Stomach (tissue), 9 donors: ENCODE measurements around the gene ZFAND6. TPM values are rescaled to one million over a fixed set of nuclear protein-coding genes. Genes with fewer than 3 reads are reported as not detected.

Experiments used
- DNase-seq, 2 donors: peaks; one replicate each; pipeline versions ENCODE4 v3.0.0 to v3.0.0-alpha.2; 2013 to 2019
- H3K27ac ChIP-seq, 5 donors: fragments of 200-600 bp in 4 of 5; sonication (generic) in 4 of 5; one replicate each; pipeline ENCODE4 v1.5.1; 2013 to 2019; ENCODE audit warnings: mild to moderate bottlenecking in 1 of 5, moderate library complexity in 1 of 5
- H3K27me3 ChIP-seq, 3 donors: fragments of 200-600 bp; sonication (generic); one replicate each; pipeline ENCODE4 v1.5.1; 2017 to 2019; ENCODE audit warnings: mixed run types in 1 of 3
- H3K36me3 ChIP-seq, 4 donors: fragments of 200-600 bp; sonication (generic); 1 replicate in 3 of 4; 2 replicates in 1 of 4; pipeline ENCODE4 v1.5.1; 2016 to 2019
- H3K4me1 ChIP-seq, 4 donors: fragments of 200-600 bp; sonication (generic); one replicate each; pipeline ENCODE4 v1.5.1; 2016 to 2019
- H3K4me3 ChIP-seq, 4 donors: fragments of 200-600 bp; sonication (generic) in 3 of 4; one replicate each; pipeline ENCODE4 v1.5.1; 2016 to 2019; ENCODE audit warnings: mild to moderate bottlenecking in 1 of 4
- H3K9me3 ChIP-seq, 4 donors: fragments of 200-600 bp; sonication (generic); one replicate each; pipeline ENCODE4 v1.5.1; 2016 to 2019
- CTCF ChIP-seq, 7 experiments: fragments of 450-650 bp in 4 of 7; fragments of 200-600 bp in 3 of 7; sonication (generic) in 3 of 7; IDR thresholded peaks; one replicate each; pipeline ENCODE4 v1.5.1; 2016 to 2019; ENCODE audit warnings: antibody characterized with exemption in 7 of 7, control low read depth in 2 of 7, mild to moderate bottlenecking in 1 of 7
- EP300 ChIP-seq: sonication (generic); formaldehyde crosslinking; IDR thresholded peaks from one replicate; pipeline ENCODE4 v1.6.1; 2017; ENCODE audit warnings: antibody characterized with exemption
- POLR2A ChIP-seq, 4 donors: fragments of 450-650 bp; IDR thresholded peaks; one replicate each; pipeline ENCODE4 v1.6.1; 2016; ENCODE audit warnings: antibody characterized with exemption in 4 of 4, control low read depth in 2 of 4, mild to moderate bottlenecking in 1 of 4, moderate library complexity in 1 of 4
- POLR2AphosphoS5 ChIP-seq, 3 donors: sonication (generic); formaldehyde crosslinking; IDR thresholded peaks; one replicate each; pipeline ENCODE4 v1.6.1; 2016; ENCODE audit warnings: antibody characterized with exemption in 3 of 3
- WGBS, 5 donors: extraction: QIAGEN DNeasy Blood & Tissue Kit in 3 of 5; methylation state at CpG; one replicate each; pipeline versions ENCODE4 v1.1.5 to v1.1.7; 2013 to 2018; 5-methylcytosine and 5-hydroxymethylcytosine counted together
- intact Hi-C: fragments of 100-400 bp; cut with DNase I; formaldehyde crosslinking; loops from one replicate; pipeline ENCODE4 v1.15.1; 2023; ENCODE audit warnings: low total_unique reads
- polyA plus RNA-seq, 3 donors: library from polyadenylated mRNA; stranded (reverse); fragments of 200-250 nt; gene quantifications; one replicate each; pipeline ENCODE4 v1.2.3, GENCODE V29; 2013
- total RNA-seq, 5 donors: library from RNA; depleted of rRNA; stranded (reverse); fragments of >200 nt; gene quantifications; one replicate each; pipeline versions ENCODE4 v1.1.0 to v1.2.3, GENCODE V29; 2014 to 2016
- donor health status: healthy with polysubstance abuse.
- donor health status: Bipolar disorder and iron deficiency.
- donor health status: healthy.

ZFAND6 gene
- total and polyA plus RNA-seq, 8 donors: 12.2 to 271 (median 66.4) TPM

- no peak overlapping the region for H3K27ac ChIP-seq
- no peaks in the 10 kb centered on the region for H3K9me3 ChIP-seq
- TF ChIP-seq CTCF (IDR thresholded peaks at IDR 0.05): no peak
- TF ChIP-seq EP300: no peak
- TF ChIP-seq POLR2A (IDR thresholded peaks at IDR 0.05): no peak
- no peaks in the 10 kb centered on the region for H3K36me3 ChIP-seq
- H3K4me3 ChIP-seq: no peak overlapping the region
- DNase-seq: no peak
- no peaks in the 10 kb centered on the region for H3K4me1 ChIP-seq
- H3K27me3 ChIP-seq: no peaks in the 10 kb centered on the region
- WGBS, 5 donors: 71 to 85% (median 76%) methylated on average over 3 of the region's 3 CpGs
- intact Hi-C loops: no loop called here
Measured at GRCh38 chr15:80020731-80021130, 38.7 kb upstream of the ZFAND6 start.

- no peaks in the 10 kb centered on the region for H3K9me3 ChIP-seq
- DNase-seq: no peak
- WGBS, 5 donors: 80 to 97% (median 92%) methylated on average over 3 of the region's 3 CpGs
- no peaks in the 10 kb centered on the region for H3K36me3 ChIP-seq
- no peaks in the 10 kb centered on the region for H3K27me3 ChIP-seq
- no peaks in the 10 kb centered on the region for H3K4me1 ChIP-seq
- H3K27ac ChIP-seq: no peak overlapping the region
- TF ChIP-seq POLR2AphosphoS5 (IDR thresholded peaks at IDR 0.05) (no peak), POLR2A (IDR thresholded peaks at IDR 0.05) (no peak), CTCF (IDR thresholded peaks at IDR 0.05) (no peak), EP300 (no peak)
- no peak overlapping the region for H3K4me3 ChIP-seq
- intact Hi-C loops: no loop called here
Measured at GRCh38 chr15:80026310-80026709, 33.2 kb upstream of the ZFAND6 start.

GRCh38 chr15:80026754-80027153 lies 32.7 kb upstream of the ZFAND6 start:
- H3K4me1 ChIP-seq: no peaks in the 10 kb centered on the region
- TF ChIP-seq POLR2AphosphoS5 (IDR thresholded peaks at IDR 0.05): no peak
- no peak for TF ChIP-seq POLR2A (IDR thresholded peaks at IDR 0.05)
- no peak for TF ChIP-seq CTCF (IDR thresholded peaks at IDR 0.05)
- TF ChIP-seq EP300: no peak
- no peaks in the 10 kb centered on the region for H3K27me3 ChIP-seq
- 84 to 97% (median 92%) methylated on average over 4 of the region's 4 CpGs for WGBS, 5 donors
- intact Hi-C loops: no loop called here
- H3K9me3 ChIP-seq: no peaks in the 10 kb centered on the region
- no peak for DNase-seq
- H3K36me3 ChIP-seq: no peaks in the 10 kb centered on the region
- no peak overlapping the region for H3K27ac ChIP-seq
- H3K4me3 ChIP-seq: no peak overlapping the region

- WGBS, 5 donors: 71 to 85% (median 83%) methylated on average over 2 of the region's 2 CpGs
- Histone ChIP-seq H3K4me1 (peaks cover 4 to 19% (median 7%) of the 10 kb centered on the region in 4 donors), H3K36me3 (no peaks in the 10 kb centered on the region), H3K4me3 (no peak overlapping the region), H3K27ac (no peak overlapping the region), H3K9me3 (no peaks in the 10 kb centered on the region), H3K27me3 (no peaks in the 10 kb centered on the region)
- DNase-seq: no peak
- no peak for TF ChIP-seq CTCF (IDR thresholded peaks at IDR 0.05)
- TF ChIP-seq EP300: no peak
- TF ChIP-seq POLR2A (IDR thresholded peaks at IDR 0.05): no peak
- no peak for TF ChIP-seq POLR2AphosphoS5 (IDR thresholded peaks at IDR 0.05)
- intact Hi-C loops: no loop called here
Measured at GRCh38 chr15:80028937-80029336, 30.5 kb upstream of the ZFAND6 start.
